HepG2 (cell line): ENCODE measurements around the gene KCNQ1OT1. TPM values are rescaled to one million over a fixed set of nuclear protein-coding genes. Genes with fewer than 3 reads are reported as not detected.

Source experiments
- ARHGAP35 ChIP-seq: sonication (generic); formaldehyde crosslinking; IDR thresholded peaks from 2 replicates; pipeline ENCODE4 v1.9.0; 2022; ENCODE audit warnings: mild to moderate bottlenecking, inconsistent platforms, moderate library complexity, missing genetic modification reagents, borderline replicate concordance
- ARID5B ChIP-seq: IDR thresholded peaks from 2 replicates; pipeline ENCODE4 v1.4.0; 2020; ENCODE audit warnings: mild to moderate bottlenecking, missing genetic modification reagents
- CCAR2 ChIP-seq: fragments of 200-400 bp; formaldehyde crosslinking; optimal IDR thresholded peaks from 2 replicates; pipeline ENCODE3; 2018; ENCODE audit warnings: low read depth, mild to moderate bottlenecking, low read length, moderate library complexity
- ELF1 ChIP-seq: sonication (generic); formaldehyde crosslinking; IDR thresholded peaks from 2 replicates; pipeline ENCODE4 v1.4.0; 2020; ENCODE audit warnings: missing genetic modification reagents
- MIXL1 ChIP-seq: IDR thresholded peaks from 2 replicates; pipeline ENCODE4 v1.6.1; 2016
- NFATC3 ChIP-seq: sonication (generic); formaldehyde crosslinking; IDR thresholded peaks from 2 replicates; pipeline ENCODE4 v1.5.1; 2020; ENCODE audit warnings: mild to moderate bottlenecking, missing genetic modification reagents
- NR2C2 ChIP-seq: sonication (generic); formaldehyde crosslinking; IDR thresholded peaks from 2 replicates; pipeline ENCODE4 v1.4.0; 2020; ENCODE audit warnings: missing genetic modification reagents, mild to moderate bottlenecking, moderate library complexity, borderline replicate concordance
- PRDM4 ChIP-seq: sonication (generic); formaldehyde crosslinking; IDR thresholded peaks from 2 replicates; pipeline ENCODE4 v1.9.0; 2021; ENCODE audit warnings: missing genetic modification reagents, borderline replicate concordance
- ZNF224 ChIP-seq: sonication (generic); formaldehyde crosslinking; IDR thresholded peaks from 2 replicates; pipeline ENCODE4 v1.5.0; 2020; ENCODE audit warnings: mild to moderate bottlenecking, missing genetic modification reagents
- ZNF292 ChIP-seq: sonication (generic); formaldehyde crosslinking; IDR thresholded peaks from 2 replicates; pipeline ENCODE4 v1.8.1; 2022; ENCODE audit warnings: mild to moderate bottlenecking, low read depth, missing genetic modification reagents, borderline replicate concordance
- ZNF672 ChIP-seq: sonication (generic); formaldehyde crosslinking; IDR thresholded peaks from 2 replicates; pipeline ENCODE4 v1.8.1; 2022; ENCODE audit warnings: missing genetic modification reagents
- ZNF800 ChIP-seq: sonication (generic); formaldehyde crosslinking; IDR thresholded peaks from 2 replicates; pipeline ENCODE4 v1.4.0; 2020; ENCODE audit warnings: missing genetic modification reagents
- ZSCAN31 ChIP-seq: sonication (generic); formaldehyde crosslinking; IDR thresholded peaks from 2 replicates; pipeline ENCODE4 v1.5.0; 2020; ENCODE audit warnings: low read depth, mild to moderate bottlenecking, missing genetic modification reagents
- polyA plus RNA-seq, 8 experiments: library from polyadenylated mRNA; depleted of rRNA in 3 of 8; stranded (reverse) in 7 of 8; unstranded in 1 of 8; fragments of >200 nt; fragmentation: Illumina TruSeq in 4 of 8; extraction: Trizol in 4 of 8; gene quantifications; 2 replicates each; pipeline versions ENCODE4 v1.2.1 to v1.2.3, GENCODE V29; 2011 to 2016; ENCODE audit warnings: low read depth in 4 of 8, missing spikeins in 1 of 8, mixed read lengths in 1 of 8; ENCODE audit not compliant: insufficient read depth in 1 of 8
- total RNA-seq, 5 experiments: library from RNA; depleted of rRNA; stranded (reverse); fragments of >200 nt; fragmentation: Illumina TruSeq; extraction: Trizol; gene quantifications; 2 replicates each; pipeline ENCODE4 v1.2.3, GENCODE V29; 2016; ENCODE audit warnings: low read depth in 1 of 5
- TF ChIP-seq, protein P1 (sequence below): sonication (generic); formaldehyde crosslinking; IDR thresholded peaks from 2 replicates; pipeline ENCODE4 v1.5.0; 2020; ENCODE audit warnings: missing genetic modification reagents
- TF ChIP-seq, protein P2 (sequence below): sonication (generic); formaldehyde crosslinking; IDR thresholded peaks from 2 replicates; pipeline ENCODE4 v1.4.0; 2020; ENCODE audit warnings: mild to moderate bottlenecking, missing genetic modification reagents

The KCNQ1OT1 gene
- total and polyA plus RNA-seq, 2 of the 13 experiments (the other 11 are each of a cell fraction or from before 2014, with no cell fraction given), result 1.3 to 18.9 TPM

- TF ChIP-seq NR2C2 (CRISPR knock-in tag) (no peak), ZNF292 (CRISPR knock-in tag) (no peak), ZSCAN31 (CRISPR knock-in tag) (0 out of 2 replicates have a peak, but pooled peaks have one; percentile 13), MIXL1 (CRISPR knock-in tag) (no peak), ARHGAP35 (CRISPR knock-in tag) (0 out of 2 replicates have a peak, but pooled peaks have one; percentile 5), ARID5B (CRISPR knock-in tag) (no peak), ZNF800 (0 out of 2 replicates have a peak, but pooled peaks have one; percentile 55), PRDM4 (no peak), NFATC3 (CRISPR knock-in tag) (no peak), CCAR2 (no peak), ELF1 (CRISPR knock-in tag) (peak; percentile 71), ZNF672 (no peak), ZNF224 (0 out of 2 replicates have a peak, but pooled peaks have one; percentile 11)
- TF ChIP-seq, protein P1, sequence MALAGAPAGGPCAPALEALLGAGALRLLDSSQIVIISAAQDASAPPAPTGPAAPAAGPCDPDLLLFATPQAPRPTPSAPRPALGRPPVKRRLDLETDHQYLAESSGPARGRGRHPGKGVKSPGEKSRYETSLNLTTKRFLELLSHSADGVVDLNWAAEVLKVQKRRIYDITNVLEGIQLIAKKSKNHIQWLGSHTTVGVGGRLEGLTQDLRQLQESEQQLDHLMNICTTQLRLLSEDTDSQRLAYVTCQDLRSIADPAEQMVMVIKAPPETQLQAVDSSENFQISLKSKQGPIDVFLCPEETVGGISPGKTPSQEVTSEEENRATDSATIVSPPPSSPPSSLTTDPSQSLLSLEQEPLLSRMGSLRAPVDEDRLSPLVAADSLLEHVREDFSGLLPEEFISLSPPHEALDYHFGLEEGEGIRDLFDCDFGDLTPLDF, result no peak
- TF ChIP-seq, protein P2, sequence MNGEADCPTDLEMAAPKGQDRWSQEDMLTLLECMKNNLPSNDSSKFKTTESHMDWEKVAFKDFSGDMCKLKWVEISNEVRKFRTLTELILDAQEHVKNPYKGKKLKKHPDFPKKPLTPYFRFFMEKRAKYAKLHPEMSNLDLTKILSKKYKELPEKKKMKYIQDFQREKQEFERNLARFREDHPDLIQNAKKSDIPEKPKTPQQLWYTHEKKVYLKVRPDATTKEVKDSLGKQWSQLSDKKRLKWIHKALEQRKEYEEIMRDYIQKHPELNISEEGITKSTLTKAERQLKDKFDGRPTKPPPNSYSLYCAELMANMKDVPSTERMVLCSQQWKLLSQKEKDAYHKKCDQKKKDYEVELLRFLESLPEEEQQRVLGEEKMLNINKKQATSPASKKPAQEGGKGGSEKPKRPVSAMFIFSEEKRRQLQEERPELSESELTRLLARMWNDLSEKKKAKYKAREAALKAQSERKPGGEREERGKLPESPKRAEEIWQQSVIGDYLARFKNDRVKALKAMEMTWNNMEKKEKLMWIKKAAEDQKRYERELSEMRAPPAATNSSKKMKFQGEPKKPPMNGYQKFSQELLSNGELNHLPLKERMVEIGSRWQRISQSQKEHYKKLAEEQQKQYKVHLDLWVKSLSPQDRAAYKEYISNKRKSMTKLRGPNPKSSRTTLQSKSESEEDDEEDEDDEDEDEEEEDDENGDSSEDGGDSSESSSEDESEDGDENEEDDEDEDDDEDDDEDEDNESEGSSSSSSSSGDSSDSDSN, result peak; percentile 42; the same call in 1 of the 2 replicates
These were observed 31.6 kb upstream of the KCNQ1OT1 start (continued) for GRCh38 chr11:2731130-2732125.
